ENCODE data around the gene BPIFA1. TPM values are rescaled to one million over a fixed set of nuclear protein-coding genes. Genes with fewer than 3 reads are reported as not detected.

BPIFA1 gene
- total and polyA plus RNA-seq, 9 of the 15 experiments (the other 6 are each of a cell fraction or from before 2014, with no cell fraction given), result not detected

- TF ChIP-seq TFE3 (CRISPR knock-in tag; IDR thresholded peaks at IDR 0.05), result no peak
- TF ChIP-seq RBM25 (IDR thresholded peaks at IDR 0.05; ENCODE audit: low read depth, low read length, severe bottlenecking), result peak; percentile 44
- TF ChIP-seq CREM (IDR thresholded peaks at IDR 0.05; ENCODE audit: low read depth), result 0 out of 2 replicates have a peak, but pooled peaks have one; percentile 7
- Histone ChIP-seq H4K20me1 (replicated peaks; ENCODE audit: control insufficient read depth, insufficient read depth, low read length) (peaks cover 10% of the 10 kb centered on the region; the same call in 1 of the 2 replicates), H3K79me2 (ENCODE audit: control insufficient read depth, insufficient read depth, low read length) (no peaks in the 10 kb centered on the region), H3K27ac (ENCODE audit: extremely low read depth, low read depth, low read length) (no peak overlapping the region), H2AFZ (ENCODE audit: low read depth, low read length) (no peak overlapping the region), H3K36me3 (ENCODE audit: control insufficient read depth, insufficient read depth, low read length) (no peaks in the 10 kb centered on the region), H3K9ac (ENCODE audit: insufficient read depth in 1 of 2, low read depth in 2 of 2, low read length in 2 of 2) (no peak overlapping the region), H3K4me2 (ENCODE audit: insufficient read depth, low read length) (no peak overlapping the region), H3K9me1 (ENCODE audit: control insufficient read depth, insufficient read depth, low read length) (no peaks in the 10 kb centered on the region), H3K4me1 (replicated peaks in 1 of 2; ENCODE audit: control insufficient read depth in 2 of 2, insufficient read depth in 2 of 2, low read length in 2 of 2) (no peaks in the 10 kb centered on the region; a peak in 1 of 5 replicates), H3K4me3 (no peak overlapping the region), H3K9me3 (replicated peaks; ENCODE audit: control insufficient read depth, insufficient read depth, low read depth, low read length) (no peaks in the 10 kb centered on the region), H3K27me3 (ENCODE audit: control insufficient read depth in 2 of 2, insufficient read depth in 2 of 2, low read length in 2 of 2) (peaks cover 33 to 71% of the 10 kb centered on the region in 2 experiments; a peak in 4 of 5 replicates)
- WGBS (ENCODE audit: insufficient coverage, low coverage, missing lambda C conversion rate), result 0% methylated on average over 6 of the region's 6 CpGs
- no TSS peak for BruUV-seq (replicated peaks)
- ChIA-PET CTCF (ENCODE audit: low intra/inter-chr PET ratio) (no interaction called here), POLR2A (interaction anchor here (0.5 to 0.9 kb wide), 3 partner anchors 9 to 45 kb away, joined by 3 read pairs; no protein-coding TSS in a partner anchor)
- no peak for ATAC-seq
- intact Hi-C loops (cut with micrococcal nuclease) (no loop called here), in situ Hi-C loops (cut with MboI) (no loop called here)
- no peak for DNase-seq (ENCODE audit: extremely low read depth in 1 of 4, low spot score in 3 of 4)
- no peak for FAIRE-seq
Observed at GRCh38 chr20:33279261-33279910, 43.6 kb downstream of the BPIFA1 start.

All from K562 (cell line).